Peyer's patch (tissue), 4 donors: ENCODE results near the gene LMNB1. TPM values are rescaled to one million over a fixed set of nuclear protein-coding genes. Genes with fewer than 3 reads are reported as not detected.

Experiments
- DNase-seq, 3 donors: peaks; one replicate each; pipeline ENCODE4 v3.0.0-alpha.2; 2017 to 2019
- H3K27ac ChIP-seq, 4 donors: fragments of 200-600 bp; sonication (generic); one replicate each; pipeline ENCODE4 v1.5.1; 2016 to 2019
- H3K27me3 ChIP-seq, 2 donors: fragments of 200-600 bp; sonication (generic); one replicate each; pipeline ENCODE4 v1.5.1; 2019
- H3K36me3 ChIP-seq, 3 donors: fragments of 200-600 bp; sonication (generic); one replicate each; pipeline ENCODE4 v1.5.1; 2016 to 2019
- H3K4me1 ChIP-seq, 4 donors: fragments of 200-600 bp; sonication (generic); one replicate each; pipeline ENCODE4 v1.5.1; 2016 to 2019
- H3K4me3 ChIP-seq, 4 donors: fragments of 200-600 bp; sonication (generic); 1 replicate in 3 of 4; 2 replicates in 1 of 4; pipeline ENCODE4 v1.5.1; 2016 to 2019; ENCODE audit warnings: mild to moderate bottlenecking in 1 of 4
- H3K9me3 ChIP-seq, 4 donors: fragments of 200-600 bp; sonication (generic); one replicate each; pipeline ENCODE4 v1.5.1; 2016 to 2019; ENCODE audit warnings: mild to moderate bottlenecking in 1 of 4
- CTCF ChIP-seq, 6 experiments: fragments of 450-650 bp in 4 of 6; fragments of 200-600 bp in 2 of 6; sonication (generic) in 1 of 6; IDR thresholded peaks; one replicate each; pipeline ENCODE4 v1.5.1; 2017 to 2019; ENCODE audit warnings: antibody characterized with exemption in 6 of 6, mild to moderate bottlenecking in 3 of 6, moderate library complexity in 1 of 6
- POLR2A ChIP-seq, 2 donors: fragments of 450-650 bp; IDR thresholded peaks; one replicate each; pipeline ENCODE4 v1.5.1; 2017; ENCODE audit warnings: antibody characterized with exemption in 2 of 2, mild to moderate bottlenecking in 2 of 2, moderate library complexity in 2 of 2
- total RNA-seq, 4 donors: library from RNA; depleted of rRNA; stranded (reverse); fragments of >200 nt; gene quantifications; one replicate each; pipeline ENCODE4 v1.1.0, GENCODE V29; 2016

LMNB1 gene
- total RNA-seq, 4 donors from 2014 or later, result 18.6 to 83.3 (median 23.1) TPM

GRCh38 chr5:126805063-126805462 is 28.1 kb downstream of the LMNB1 start:
- no peaks in the 10 kb centered on the region for H3K27me3 ChIP-seq
- no peak overlapping the region for H3K4me3 ChIP-seq
- no peak for DNase-seq
- H3K4me1 ChIP-seq, result no peaks in the 10 kb centered on the region
- no peaks in the 10 kb centered on the region for H3K9me3 ChIP-seq
- TF ChIP-seq CTCF (IDR thresholded peaks at IDR 0.05) (no peak), POLR2A (IDR thresholded peaks at IDR 0.05) (no peak)
- no peak overlapping the region for H3K27ac ChIP-seq
- H3K36me3 ChIP-seq, result no peaks in the 10 kb centered on the region

- H3K4me1 ChIP-seq, result no peaks in the 10 kb centered on the region
- no peaks in the 10 kb centered on the region for H3K27me3 ChIP-seq
- H3K36me3 ChIP-seq, result peaks cover 0 to 7% (median 0%) of the 10 kb centered on the region in 3 donors
- peak overlapping the region in 1 of 4 donors; percentile 22 for H3K27ac ChIP-seq
- peak overlapping the region in 1 of 4 donors; percentile 1 for H3K4me3 ChIP-seq
- TF ChIP-seq CTCF (IDR thresholded peaks at IDR 0.05), result peak in 4 of 6 experiments; percentile 55 to 65 (median 58)
- TF ChIP-seq POLR2A (IDR thresholded peaks at IDR 0.05), result no peak
- H3K9me3 ChIP-seq, result no peaks in the 10 kb centered on the region
- DNase-seq, result no peak
Observed at GRCh38 chr5:126808521-126808988, 31.6 kb downstream of the LMNB1 start.

GRCh38 chr5:126809916-126810315 is 33.0 kb downstream of the LMNB1 start:
- peaks cover 0 to 13% (median 0%) of the 10 kb centered on the region in 3 donors for H3K36me3 ChIP-seq
- TF ChIP-seq CTCF (IDR thresholded peaks at IDR 0.05), result no peak
- no peak for TF ChIP-seq POLR2A (IDR thresholded peaks at IDR 0.05)
- no peaks in the 10 kb centered on the region for H3K9me3 ChIP-seq
- no peaks in the 10 kb centered on the region for H3K27me3 ChIP-seq
- no peak overlapping the region for H3K27ac ChIP-seq
- no peak overlapping the region for H3K4me3 ChIP-seq
- no peaks in the 10 kb centered on the region for H3K4me1 ChIP-seq
- no peak for DNase-seq

GRCh38 chr5:126810596-126811380 is 33.9 kb downstream of the LMNB1 start:
- Histone ChIP-seq H3K4me3 (no peak overlapping the region), H3K36me3 (peaks cover 0 to 13% (median 0%) of the 10 kb centered on the region in 3 donors), H3K4me1 (no peaks in the 10 kb centered on the region), H3K27me3 (no peaks in the 10 kb centered on the region), H3K27ac (peak overlapping the region in 3 of 4 donors; percentile 4 to 39 (median 18)), H3K9me3 (no peaks in the 10 kb centered on the region)
- TF ChIP-seq CTCF (IDR thresholded peaks at IDR 0.05) (no peak), POLR2A (IDR thresholded peaks at IDR 0.05) (no peak)
- DNase-seq, result no peak

GRCh38 chr5:126811515-126812198 is 34.7 kb downstream of the LMNB1 start:
- H3K27ac ChIP-seq, result peak overlapping the region; percentile 18 to 39 (median 24)

More at GRCh38 chr5:126811515-126812198, 34.7 kb downstream of the LMNB1 start:
- H3K4me3 ChIP-seq, result no peak overlapping the region
- no peaks in the 10 kb centered on the region for H3K9me3 ChIP-seq
- peaks cover 0 to 13% (median 0%) of the 10 kb centered on the region in 3 donors for H3K36me3 ChIP-seq
- no peaks in the 10 kb centered on the region for H3K4me1 ChIP-seq
- TF ChIP-seq POLR2A (IDR thresholded peaks at IDR 0.05) (no peak), CTCF (IDR thresholded peaks at IDR 0.05) (no peak)
- no peak for DNase-seq
- no peaks in the 10 kb centered on the region for H3K27me3 ChIP-seq
